NCI-H748 (cell line): ENCODE data around the gene GLIS1.

Experiments used
- DNase-seq: peaks from one replicate; lab custom pipeline; 2025; ENCODE audit not compliant: unreplicated experiment; lab: John Stamatoyannopoulos, UW

The GLIS1 gene

GRCh38 chr1:53678938-53679825 is 59.8 kb downstream of the GLIS1 start:
- DNase-seq: no peak

DNA sequence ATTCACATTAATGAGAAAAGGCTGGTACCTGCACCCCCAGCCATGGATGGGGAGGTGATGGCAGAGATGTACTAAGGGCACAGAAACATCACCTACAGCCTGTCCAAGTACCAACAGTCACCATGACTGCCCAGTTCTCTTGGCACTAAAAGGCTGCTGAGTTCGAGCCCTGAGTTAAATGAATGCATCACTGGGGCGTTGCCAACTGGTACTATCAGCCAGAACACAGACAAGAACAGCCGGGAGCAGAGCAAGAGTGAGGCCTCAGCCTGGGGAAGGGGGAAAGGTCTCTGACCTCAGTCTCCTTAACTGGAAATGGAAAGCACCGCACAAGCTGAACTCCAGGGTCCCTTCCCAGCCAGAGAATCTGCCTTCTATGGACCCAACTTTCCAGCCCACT is 60.5 kb downstream of the GLIS1 start:
- DNase-seq: no peak

DNA sequence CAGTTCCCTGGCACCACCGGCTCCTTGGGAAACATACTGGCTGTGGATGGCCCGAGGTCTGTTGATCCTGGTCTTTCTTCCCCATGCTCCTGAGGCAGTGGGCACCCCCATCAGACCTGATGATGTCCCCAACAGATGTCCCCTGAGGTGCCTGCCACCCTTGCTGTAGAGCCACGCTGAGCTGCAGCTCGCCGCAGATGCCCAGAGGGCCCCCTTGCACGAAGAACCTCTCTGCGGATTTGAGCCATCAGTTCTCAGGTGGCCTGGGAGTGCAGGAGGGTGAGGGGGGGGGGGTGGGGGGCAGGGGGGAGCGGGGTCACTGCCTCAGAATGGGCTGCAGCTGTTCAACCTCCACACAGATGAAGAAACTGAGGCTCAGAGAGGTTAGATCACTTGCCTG is 60.9 kb downstream of the GLIS1 start:
- no peak for DNase-seq

DNA sequence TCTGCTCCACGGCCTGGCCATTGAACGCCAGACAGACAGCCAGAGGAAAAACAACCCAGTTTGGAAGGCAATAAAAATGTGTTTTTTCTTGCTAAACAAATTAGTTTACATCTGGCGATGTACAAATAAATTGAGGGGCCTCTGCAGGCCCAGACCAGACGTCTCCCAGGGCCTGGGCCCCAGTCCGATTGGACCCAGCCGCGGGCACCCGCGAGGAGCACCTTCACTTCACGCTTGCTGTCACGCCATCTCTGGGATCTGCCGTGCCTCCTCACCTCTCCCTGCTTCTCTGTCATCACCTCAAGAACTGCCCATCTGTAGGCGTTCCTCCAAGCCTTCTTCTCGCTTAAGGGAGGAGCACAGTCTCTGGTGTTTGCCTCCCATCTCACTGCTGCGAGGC is 61.5 kb downstream of the GLIS1 start:
- no peak for DNase-seq

DNA sequence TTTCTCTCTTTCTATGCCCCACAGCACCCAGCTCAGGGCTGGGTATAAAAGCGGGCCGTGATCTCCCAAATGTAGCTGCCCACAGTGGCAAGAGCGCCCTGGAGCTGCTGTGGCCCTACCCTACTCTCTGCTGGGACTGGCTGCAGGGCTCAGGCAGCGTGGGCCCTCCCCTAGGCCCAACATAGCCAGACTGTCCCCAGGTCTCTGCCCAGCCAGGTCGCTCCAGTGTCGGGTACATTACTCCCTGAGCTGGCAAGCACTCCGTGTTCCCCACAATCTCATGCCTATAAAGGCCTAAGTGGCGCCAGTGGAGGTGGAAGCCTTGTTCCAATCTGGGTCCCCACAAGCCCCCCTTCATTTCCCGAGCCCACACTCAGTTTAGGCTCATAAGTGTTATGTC is 66.2 kb downstream of the GLIS1 start:
- no peak for DNase-seq

- DNase-seq: no peak
Measured at GRCh38 chr1:53672243-53672642, 66.7 kb downstream of the GLIS1 start.

GRCh38 chr1:53669621-53670191 is 69.3 kb downstream of the GLIS1 start:
- no peak for DNase-seq

DNA sequence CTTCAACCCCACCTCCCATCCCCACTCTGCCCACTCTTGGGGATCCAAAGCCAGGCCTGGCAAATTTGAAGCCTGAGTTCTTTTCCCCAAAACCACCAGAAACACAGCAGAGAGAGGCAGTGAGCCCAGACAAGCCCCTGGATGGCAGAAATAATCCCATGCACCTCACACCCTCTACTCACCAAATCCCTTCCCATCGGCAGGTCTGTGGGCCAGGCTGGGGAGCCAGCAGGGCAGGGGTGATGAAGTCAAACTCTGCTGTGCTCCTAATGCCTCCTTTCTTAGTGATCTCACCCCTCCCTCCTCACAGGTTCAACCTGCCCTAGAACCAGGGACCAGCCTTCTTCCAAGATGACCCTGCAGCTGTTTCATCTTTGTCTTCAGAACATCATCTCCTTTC is 72.4 kb downstream of the GLIS1 start:
- no peak for DNase-seq

DNA sequence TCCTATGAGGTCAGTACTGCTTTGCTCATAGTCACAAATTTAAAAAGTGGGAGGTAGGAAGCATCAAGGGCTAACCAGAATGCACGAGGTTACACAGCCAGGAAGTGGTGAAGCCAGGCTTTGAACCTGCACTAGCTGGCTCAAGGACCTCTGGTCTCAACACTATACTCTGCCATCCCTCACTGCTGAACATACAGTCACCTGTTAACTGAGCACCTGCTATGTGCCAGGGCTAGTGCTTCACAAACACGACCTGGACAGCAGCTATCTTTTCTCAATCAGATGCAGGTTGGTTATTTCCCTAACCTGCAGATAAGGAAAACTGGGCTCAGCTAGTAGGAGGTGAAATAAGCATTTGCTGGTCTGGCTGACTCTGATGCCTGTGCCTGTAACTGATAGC is 73.0 kb downstream of the GLIS1 start:
- no peak for DNase-seq

- no peak for DNase-seq
Measured at GRCh38 chr1:53663529-53664300, 75.2 kb downstream of the GLIS1 start.

- DNase-seq: no peak
Measured at GRCh38 chr1:53662951-53663350, 76.0 kb downstream of the GLIS1 start.

- no peak for DNase-seq
Measured at GRCh38 chr1:53662169-53662568, 76.8 kb downstream of the GLIS1 start.

DNA sequence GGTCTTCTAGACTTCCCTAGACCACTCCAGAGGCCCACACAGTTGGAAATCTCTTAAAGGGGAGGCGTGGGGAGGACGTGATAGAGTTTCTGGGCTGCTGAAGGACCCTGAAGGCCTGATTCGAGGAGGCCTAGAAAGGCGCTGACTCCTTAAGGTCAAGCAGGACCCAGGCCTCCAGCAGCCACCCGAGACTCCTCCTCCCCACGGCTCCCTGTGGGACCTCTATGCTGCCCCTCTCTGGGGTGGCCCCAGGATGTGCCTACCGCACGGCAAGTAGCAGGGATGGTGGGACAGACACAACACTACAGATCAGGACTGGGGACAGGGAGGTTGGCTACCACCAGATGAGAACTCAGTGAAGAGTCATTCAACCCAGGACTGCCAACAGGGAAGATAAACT is 77.5 kb downstream of the GLIS1 start:
- no peak for DNase-seq

GRCh38 chr1:53660666-53661065 is 78.3 kb downstream of the GLIS1 start:
- no peak for DNase-seq

GRCh38 chr1:53659436-53659835 is 79.5 kb downstream of the GLIS1 start:
- DNase-seq: no peak

DNA sequence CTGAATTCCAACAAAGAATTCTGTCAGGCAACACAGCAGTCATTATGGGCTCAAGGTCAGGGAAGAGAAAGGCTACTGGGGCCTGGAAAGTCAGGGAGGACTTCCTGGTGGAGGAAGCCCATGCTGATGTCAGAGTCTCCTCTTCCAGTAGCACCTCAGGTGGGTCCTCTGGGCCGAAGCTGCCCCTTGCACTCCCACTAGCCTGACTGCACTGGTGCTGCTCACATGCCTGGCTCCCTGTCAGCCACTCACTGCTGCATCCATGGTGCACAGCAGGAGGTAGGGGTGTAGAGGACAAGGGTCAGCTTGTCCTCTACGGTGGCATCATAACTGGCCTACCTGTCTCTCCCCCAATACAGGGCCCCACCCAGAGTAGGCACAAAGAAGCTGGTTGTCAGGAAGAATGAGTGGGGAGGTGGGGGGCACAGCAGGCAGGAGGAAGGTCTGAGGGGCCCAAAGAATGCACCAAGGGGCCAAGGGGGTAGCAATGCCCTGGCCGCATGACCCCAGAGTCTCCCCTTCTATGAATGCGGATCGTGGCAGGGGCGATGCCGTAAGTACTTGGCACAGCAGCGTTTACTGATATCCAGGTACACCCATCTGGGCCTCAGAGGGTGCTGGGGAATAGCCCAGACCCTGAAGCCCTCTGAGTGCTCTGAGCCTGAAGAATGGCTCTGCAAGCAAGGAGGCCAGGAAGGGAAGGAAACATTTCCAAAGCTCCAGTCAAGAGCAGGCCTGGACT is 80.3 kb downstream of the GLIS1 start:
- DNase-seq: no peak

- no peak for DNase-seq
Measured at GRCh38 chr1:53657891-53658396, 81.0 kb downstream of the GLIS1 start.

- no peak for DNase-seq
Measured at GRCh38 chr1:53657531-53657805, 81.5 kb downstream of the GLIS1 start.

DNA sequence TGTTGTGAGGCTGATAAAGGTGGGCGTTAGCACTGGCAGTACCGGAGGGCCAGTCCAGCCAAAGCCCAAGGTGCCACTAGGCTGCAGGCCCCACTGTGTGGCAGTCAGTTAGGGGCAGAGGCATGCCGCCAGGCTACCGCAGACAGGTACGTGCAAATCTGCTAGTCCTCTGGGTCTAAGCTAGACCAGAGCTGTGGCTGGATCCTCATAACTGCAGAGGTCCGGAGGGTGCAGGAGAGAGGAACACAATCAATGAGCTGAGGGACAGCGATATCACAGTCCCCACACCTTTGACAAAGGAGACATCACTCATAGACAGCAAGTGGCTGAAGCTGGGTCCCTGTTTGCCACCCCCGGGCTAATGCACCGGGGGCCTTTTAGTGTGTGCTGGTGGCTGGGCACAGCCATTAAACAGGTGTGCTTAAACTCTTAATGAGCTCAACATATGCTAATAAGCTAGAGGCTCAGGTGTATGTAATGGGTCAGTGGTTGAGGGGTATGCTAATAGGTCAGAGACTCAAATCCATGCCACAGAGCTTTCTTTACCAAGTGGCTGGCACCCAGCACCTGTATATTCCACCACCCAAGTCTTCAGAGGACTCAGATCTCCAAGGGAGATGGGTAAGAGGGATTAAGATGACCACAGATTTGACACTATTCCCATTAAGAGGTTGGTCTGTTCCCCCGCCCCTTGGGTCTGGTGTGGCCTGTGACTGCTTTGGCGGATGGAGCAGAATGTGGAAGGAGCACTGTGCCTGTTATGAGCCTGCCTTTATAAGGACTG is 82.0 kb downstream of the GLIS1 start:
- DNase-seq: no peak

DNA sequence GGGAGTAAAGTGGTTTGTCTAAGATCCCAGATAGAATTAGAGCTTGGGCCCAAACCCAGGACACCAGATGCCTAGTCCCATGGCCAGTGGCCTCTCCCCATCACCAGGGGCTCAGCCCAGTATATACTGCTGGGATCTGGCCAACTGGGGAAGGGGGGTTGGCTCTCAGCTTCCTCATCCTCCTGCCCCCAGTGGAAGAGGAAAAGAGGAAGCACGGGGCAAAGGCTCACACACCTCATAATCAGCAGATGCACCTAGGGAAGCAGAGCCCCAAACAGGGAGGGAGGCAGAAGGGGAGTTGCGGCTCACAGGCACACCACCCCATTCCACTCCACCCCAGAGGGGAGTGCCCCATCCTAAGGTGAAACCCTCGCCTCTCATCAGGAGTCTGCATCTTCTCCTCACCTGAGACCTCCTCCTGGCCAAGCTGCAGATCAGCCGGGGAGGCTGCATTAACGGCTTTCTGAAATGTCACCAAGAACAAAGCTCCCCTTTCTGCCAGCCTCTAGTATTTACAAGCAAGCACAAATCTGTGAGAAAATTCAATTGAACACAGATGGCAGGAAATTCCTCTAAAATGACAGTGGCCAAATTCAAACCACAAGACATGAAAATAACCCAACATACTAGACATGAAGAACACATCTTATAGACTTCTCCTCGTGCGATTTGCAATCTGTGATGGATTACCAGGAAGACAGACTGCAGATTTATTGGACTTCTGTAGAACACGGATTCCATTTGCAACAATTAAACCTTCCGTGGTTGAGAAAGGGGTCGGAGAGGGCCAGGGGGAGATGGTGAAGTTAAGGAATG is 82.8 kb downstream of the GLIS1 start:
- no peak for DNase-seq
